Lower leg skin (tissue), 4 donors: ENCODE results near the gene HYKK. TPM values are rescaled to one million over a fixed set of nuclear protein-coding genes. Genes with fewer than 3 reads are reported as not detected.
A peak's percentile ranks its signal among the peaks of the same experiment; 100 is the strongest.

Source experiments
- DNase-seq, 2 donors: peaks; one replicate each; pipeline ENCODE4 v3.0.0-alpha.2; 2019; ENCODE audit warnings: low spot score in 2 of 2
- H3K4me3 ChIP-seq: fragments of 200-600 bp; sonication (generic); 2 replicates; pipeline ENCODE4 v1.5.1; 2017; ENCODE audit warnings: mild to moderate bottlenecking, low read depth; ENCODE audit not compliant: poor library complexity, severe bottlenecking
- CTCF ChIP-seq, 3 donors: fragments of 450-650 bp; IDR thresholded peaks; one replicate each; pipeline ENCODE4 v1.5.1; 2016; ENCODE audit warnings: antibody characterized with exemption in 3 of 3, mild to moderate bottlenecking in 3 of 3, moderate library complexity in 2 of 3
- POLR2A ChIP-seq, 2 donors: fragments of 450-650 bp; IDR thresholded peaks; one replicate each; pipeline ENCODE4 v1.6.1; 2016 to 2017; ENCODE audit warnings: antibody characterized with exemption in 2 of 2, mild to moderate bottlenecking in 1 of 2, moderate library complexity in 1 of 2
- WGBS, 2 donors: methylation state at CpG; one replicate each; pipeline ENCODE4 v1.1.5; 2018; 5-methylcytosine and 5-hydroxymethylcytosine counted together
- intact Hi-C: fragments of 100-400 bp; cut with DNase I; formaldehyde crosslinking; loops from one replicate; pipeline ENCODE4 v1.15.0; 2023; ENCODE audit warnings: low total_unique reads
- total RNA-seq, 4 donors: library from RNA; depleted of rRNA; stranded (reverse); fragments of >200 nt; gene quantifications; one replicate each; pipeline ENCODE4 v1.1.0, GENCODE V29; 2016

The HYKK gene
- total RNA-seq, 4 donors from 2014 or later, result 2.9 to 5.5 (median 4.1) TPM

GRCh38 chr15:78479650-78480049 is 27.7 kb upstream of the HYKK start:
- TF ChIP-seq POLR2A (IDR thresholded peaks at IDR 0.05), result no peak
- H3K4me3 ChIP-seq, result no peak overlapping the region
- no peak for DNase-seq
- WGBS, 2 donors, result 93 to 96% methylated on average over 3 of the region's 3 CpGs
- intact Hi-C loops, result no loop called here

- intact Hi-C loops, result no loop called here
- WGBS, 2 donors, result 81 to 94% methylated on average over 7 of the region's 7 CpGs
- H3K4me3 ChIP-seq, result no peak overlapping the region
- no peak for TF ChIP-seq CTCF (IDR thresholded peaks at IDR 0.05)
- no peak for TF ChIP-seq POLR2A (IDR thresholded peaks at IDR 0.05)
- DNase-seq, result no peak
Measured at GRCh38 chr15:78481917-78482316, 25.5 kb upstream of the HYKK start.

GRCh38 chr15:78492872-78493271 is 14.5 kb upstream of the HYKK start:
- intact Hi-C loops, result no loop called here
- WGBS, 2 donors, result 47 to 68% methylated on average over 1 of the region's 1 CpG
- TF ChIP-seq CTCF (IDR thresholded peaks at IDR 0.05), result no peak
- TF ChIP-seq POLR2A (IDR thresholded peaks at IDR 0.05), result no peak

GRCh38 chr15:78501857-78502256 is 5.5 kb upstream of the HYKK start:
- TF ChIP-seq POLR2A (IDR thresholded peaks at IDR 0.05) (no peak), CTCF (IDR thresholded peaks at IDR 0.05) (no peak)
- DNase-seq, result no peak
- no peak overlapping the region for H3K4me3 ChIP-seq
- 70 to 97% methylated on average over 4 of the region's 4 CpGs for WGBS, 2 donors
- intact Hi-C loops, result no loop called here

More at GRCh38 chr15:78492872-78493271, 14.5 kb upstream of the HYKK start:
- no peak for DNase-seq
- H3K4me3 ChIP-seq, result no peak overlapping the region

GRCh38 chr15:78502641-78503040 is 4.7 kb upstream of the HYKK start:
- DNase-seq, result no peak
- intact Hi-C loops, result no loop called here
- H3K4me3 ChIP-seq, result no peak overlapping the region
- whole genome bisulfite sequencing, 2 donors, result 93 to 98% methylated on average over 2 of the region's 2 CpGs
- no peak for TF ChIP-seq CTCF (IDR thresholded peaks at IDR 0.05)
- TF ChIP-seq POLR2A (IDR thresholded peaks at IDR 0.05), result no peak

GRCh38 chr15:78507831-78508160 is 419 bp downstream of the HYKK start:
- no peak for TF ChIP-seq POLR2A (IDR thresholded peaks at IDR 0.05)
- intact Hi-C loops, result no loop called here
- no peak for DNase-seq
- peak overlapping the region; percentile 60 for H3K4me3 ChIP-seq
- WGBS, 2 donors, result 1 to 3% methylated on average over 13 of the region's 13 CpGs

GRCh38 chr15:78508272-78508671 is 895 bp downstream of the HYKK start:
- no peak overlapping the region for H3K4me3 ChIP-seq
- intact Hi-C loops, result no loop called here
- WGBS, 2 donors, result 40 to 44% methylated on average over 6 of the region's 6 CpGs
- DNase-seq, result no peak
- TF ChIP-seq CTCF (IDR thresholded peaks at IDR 0.05), result no peak
